GM12878 (cell line): Measurements from ENCODE around the gene USP28. TPM values are rescaled to one million over a fixed set of nuclear protein-coding genes. Genes with fewer than 3 reads are reported as not detected.

Experiments
- ATAC-seq: fragments of 200-7000 bp; cut with Tn5 transposase; 3 replicates; pipeline ENCODE4 v1.9.1; 2020; ENCODE audit warnings: mild to moderate bottlenecking, moderate library complexity
- BruUV-seq: library from RNA; stranded (reverse); fragments of 400-500 nt; replicated peaks from 2 replicates; lab custom pipeline; 2021; lab: Mats Ljungman, UMichigan
- CTCF ChIA-PET: fragments of 300-600 bp; sonication (Branson Sonifier 250); formaldehyde crosslinking; extraction: SDS; loops from one replicate; lab custom pipeline; 2021; ENCODE audit warnings: inconsistent platforms; lab: Yijun Ruan, JAX
- POLR2A ChIA-PET: fragments of 350-600 bp; formaldehyde crosslinking; extraction: SDS; loops from one replicate; lab custom pipeline; 2021; ENCODE audit warnings: inconsistent platforms; lab: Charles Lee
- RAD21 ChIA-PET: fragments of 300-600 bp; sonication (Branson Sonifier 250); formaldehyde crosslinking; loops from one replicate; lab custom pipeline; 2023; ENCODE audit warnings: antibody characterized with exemption; ENCODE audit not compliant: unreplicated experiment; lab: Charles Lee
- SMC1A ChIA-PET: fragments of 300-600 bp; sonication (Branson Sonifier 250); formaldehyde crosslinking; loops from one replicate; lab custom pipeline; 2023; ENCODE audit not compliant: unreplicated experiment, uncharacterized antibody; lab: Charles Lee
- DNase-seq: peaks from one replicate; pipeline ENCODE4 v3.0.0-alpha.2; 2011; ENCODE audit warnings: low read depth, low spot score
- FAIRE-seq: peaks from 3 replicates; lab custom pipeline; 2011; peaks lifted over from hg19 to GRCh38; lab: Jason Lieb, UNC
- H2AFZ ChIP-seq: 2 replicates; pipeline ENCODE4 v1.6.0; 2011; ENCODE audit warnings: low read depth, low read length, control low read depth; ENCODE audit not compliant: control insufficient read depth
- H3K27ac ChIP-seq: 2 replicates; pipeline ENCODE4 v1.5.1; 2011; ENCODE audit warnings: control low read depth; ENCODE audit not compliant: control insufficient read depth, insufficient read depth
- H3K27me3 ChIP-seq, 2 experiments: replicated peaks in 1 of 2; 2 replicates each; pipeline versions ENCODE4 v1.6.0 to v1.6.1; 2011; ENCODE audit warnings: low read length in 1 of 2; ENCODE audit not compliant: control insufficient read depth in 2 of 2, insufficient read depth in 2 of 2
- H3K36me3 ChIP-seq, 2 experiments: 2 replicates each; pipeline ENCODE4 v1.5.1; 2011; ENCODE audit warnings: low read length in 1 of 2; ENCODE audit not compliant: control insufficient read depth in 2 of 2, insufficient read depth in 2 of 2
- H3K4me1 ChIP-seq: 2 replicates; pipeline ENCODE4 v1.6.1; 2011; ENCODE audit warnings: mild to moderate bottlenecking, low read length, moderate library complexity, mixed read lengths; ENCODE audit not compliant: control insufficient read depth, insufficient read depth
- H3K4me2 ChIP-seq: 2 replicates; pipeline ENCODE4 v1.6.0; 2011; ENCODE audit warnings: control low read depth; ENCODE audit not compliant: control insufficient read depth, insufficient read depth
- H3K4me3 ChIP-seq: fragments of 200-600 bp; sonication (generic); 2 replicates; pipeline ENCODE4 v1.5.1; 2016
- H3K79me2 ChIP-seq: 2 replicates; pipeline ENCODE4 v1.6.0; 2011; ENCODE audit warnings: low read length; ENCODE audit not compliant: control insufficient read depth, insufficient read depth
- H3K9ac ChIP-seq: 2 replicates; pipeline ENCODE4 v1.8.0; 2011; ENCODE audit warnings: low read length, control low read depth, mixed read lengths; ENCODE audit not compliant: control insufficient read depth, insufficient read depth
- H3K9me3 ChIP-seq: replicated peaks from 3 replicates; pipeline ENCODE4 v1.5.1; 2011; ENCODE audit warnings: mild to moderate bottlenecking, low read length; ENCODE audit not compliant: control insufficient read depth, insufficient read depth
- H4K20me1 ChIP-seq: 2 replicates; pipeline ENCODE4 v1.6.0; 2011; ENCODE audit not compliant: control insufficient read depth, insufficient read depth
- CHD4 ChIP-seq: fragments of 200-600 bp; sonication (generic); IDR thresholded peaks from 2 replicates; pipeline ENCODE4 v1.6.1; 2016; ENCODE audit warnings: mild to moderate bottlenecking
- MLLT1 ChIP-seq: fragments of 450-650 bp; IDR thresholded peaks from 2 replicates; pipeline ENCODE4 v1.6.1; 2016; ENCODE audit warnings: mild to moderate bottlenecking
- WGBS: methylation state at CpG from one replicate; pipeline ENCODE4 v1.1.6; 2016; ENCODE audit warnings: low lambda C conversion rate; ENCODE audit not compliant: insufficient replicate concordance, insufficient coverage; ENCODE audit errors: missing lambda C conversion rate; 5-methylcytosine and 5-hydroxymethylcytosine counted together
- in situ Hi-C: fragments of 300-500 bp; cut with MboI; formaldehyde crosslinking; loops from 9 replicates; pipeline ENCODE4 v1.14.3; 2018; ENCODE audit warnings: mixed read lengths
- intact Hi-C: fragments of 100-400 bp; cut with micrococcal nuclease; formaldehyde crosslinking; loops from one replicate; pipeline ENCODE4 v1.14.2; 2022; ENCODE audit not compliant: unreplicated experiment
- polyA plus RNA-seq, 11 experiments: library from polyadenylated mRNA; depleted of rRNA in 4 of 11; unstranded in 6 of 11; stranded (reverse) in 5 of 11; fragments of >200 nt; fragmentation: Nextera tagmentation in 4 of 11; fragmentation: Illumina TruSeq in 1 of 11; extraction: Ambion mirVana in 4 of 11; extraction: Trizol in 1 of 11; gene quantifications; 1 replicate in 1 of 11; 2 replicates in 10 of 11; pipeline versions ENCODE4 v1.2.1 to v1.2.3, GENCODE V29; 2011 to 2016; ENCODE audit warnings: inconsistent platforms in 2 of 11, missing spikeins in 2 of 11, low read depth in 1 of 11
- total RNA-seq, 4 experiments: library from RNA; depleted of rRNA in 3 of 4; stranded (reverse); fragments of >200 nt in 3 of 4; fragmentation: Illumina TruSeq in 1 of 4; extraction: Trizol in 1 of 4; gene quantifications; 2 replicates each; pipeline versions ENCODE4 v1.2.1 to v1.2.3, GENCODE V29; 2013 to 2021

Gene USP28
- total and polyA plus RNA-seq, 10 of the 15 experiments (the other 5 are each of a cell fraction or from before 2014, with no cell fraction given), result 2.8 to 60.4 (median 24.1) TPM

- BruUV-seq, result no TSS peak
- no peak overlapping the region for H2AFZ ChIP-seq
Observed at GRCh38 chr11:113874096-113874495, 1.3 kb downstream of the USP28 start.

More at GRCh38 chr11:113874096-113874495, 1.3 kb downstream of the USP28 start:
- H3K4me2 ChIP-seq, result peak overlapping the region; percentile 83
- H3K79me2 ChIP-seq, result peaks cover 20% of the 10 kb centered on the region
- H3K4me1 ChIP-seq, result peaks cover 20% of the 10 kb centered on the region
- CTCF ChIA-PET, result interaction anchor here (0.6 to 1.3 kb wide), 3 partner anchors 20 to 39 kb away, joined by 3 read pairs; no protein-coding TSS in a partner anchor
- FAIRE-seq, result no peak
- SMC1A ChIA-PET, result interaction anchor here (0.8 to 1.9 kb wide), 3 partner anchors 10 to 33 kb away, joined by 3 to 6 read pairs (median 3); no protein-coding TSS in a partner anchor
- intact Hi-C loops, result loop anchor here (2.0 kb wide), 1 partner anchor 101 kb away; the partner anchor contains the start of gene ZW10
- peak overlapping the region; percentile 86 for H3K4me3 ChIP-seq
- TF ChIP-seq MLLT1 (peak; percentile 88), CHD4 (no peak)
- in situ Hi-C loops, result no loop called here
- DNase-seq, result no peak
- no peaks in the 10 kb centered on the region for H3K27me3 ChIP-seq
- 96% methylated on average over 11 of the region's 19 CpGs for WGBS
- H4K20me1 ChIP-seq, result no peaks in the 10 kb centered on the region
- no peaks in the 10 kb centered on the region; the same call in 1 of the 3 replicates for H3K9me3 ChIP-seq
- RAD21 ChIA-PET, result interaction anchor here (0.7 kb wide), 1 partner anchor 539 kb away, joined by 4 read pairs; no protein-coding TSS in a partner anchor
- no peak for ATAC-seq
- POLR2A ChIA-PET, result interaction anchor here (0.5 to 1.7 kb wide), 8 partner anchors 9 to 1349 kb away, joined by 3 to 5 read pairs (median 5); no protein-coding TSS in a partner anchor
- peak overlapping the region; percentile 72 for H3K27ac ChIP-seq
- H3K9ac ChIP-seq, result peak overlapping the region; percentile 77; the same call in 1 of the 2 replicates
- 0 out of 4 replicates have a peak, but pooled peaks cover 0 to 3% of the 10 kb centered on the region in 2 experiments for H3K36me3 ChIP-seq
